GM12801 (cell line): ENCODE results near the gene PITX2.

ENCODE experiments used
- TF ChIP-seq, protein P1 (sequence below): IDR thresholded peaks from one replicate; pipeline ENCODE4 v1.5.1; 2011; ENCODE audit warnings: control low read depth; ENCODE audit not compliant: insufficient read length; ENCODE audit errors: extremely low read depth

Gene PITX2

DNA sequence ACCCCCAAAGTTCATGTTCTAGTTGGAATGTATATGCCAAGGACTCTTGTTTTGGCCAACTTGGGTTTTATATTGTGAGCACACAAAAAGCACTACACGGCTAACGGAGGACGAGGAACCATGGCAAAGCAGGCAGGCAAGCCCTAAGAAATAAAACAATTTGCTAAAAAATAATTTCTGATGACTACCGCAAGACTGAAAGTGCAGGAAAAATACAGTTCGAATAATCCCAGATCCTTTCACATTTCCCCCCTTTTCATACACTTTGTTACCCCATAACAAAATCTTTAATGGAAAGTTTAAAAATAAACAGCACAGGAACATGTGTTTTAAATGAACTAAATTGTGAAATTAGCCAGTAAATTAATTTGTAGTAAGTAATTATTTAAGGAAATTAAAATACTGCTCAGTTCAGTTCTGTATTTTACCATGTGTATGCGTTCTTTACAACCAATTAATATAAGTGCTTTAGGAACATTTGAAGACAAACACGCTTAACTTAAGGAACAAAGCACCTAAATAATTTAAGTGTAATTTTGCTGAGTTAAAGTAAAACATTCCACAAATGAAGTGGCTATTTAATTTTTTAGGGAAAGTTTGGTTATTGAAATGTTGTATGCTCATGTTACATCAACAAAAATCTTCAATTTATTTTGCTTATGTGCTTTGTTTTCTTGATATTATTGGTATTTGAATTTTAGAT is 12.4 kb upstream of the PITX2 start:
- TF ChIP-seq, protein P1, sequence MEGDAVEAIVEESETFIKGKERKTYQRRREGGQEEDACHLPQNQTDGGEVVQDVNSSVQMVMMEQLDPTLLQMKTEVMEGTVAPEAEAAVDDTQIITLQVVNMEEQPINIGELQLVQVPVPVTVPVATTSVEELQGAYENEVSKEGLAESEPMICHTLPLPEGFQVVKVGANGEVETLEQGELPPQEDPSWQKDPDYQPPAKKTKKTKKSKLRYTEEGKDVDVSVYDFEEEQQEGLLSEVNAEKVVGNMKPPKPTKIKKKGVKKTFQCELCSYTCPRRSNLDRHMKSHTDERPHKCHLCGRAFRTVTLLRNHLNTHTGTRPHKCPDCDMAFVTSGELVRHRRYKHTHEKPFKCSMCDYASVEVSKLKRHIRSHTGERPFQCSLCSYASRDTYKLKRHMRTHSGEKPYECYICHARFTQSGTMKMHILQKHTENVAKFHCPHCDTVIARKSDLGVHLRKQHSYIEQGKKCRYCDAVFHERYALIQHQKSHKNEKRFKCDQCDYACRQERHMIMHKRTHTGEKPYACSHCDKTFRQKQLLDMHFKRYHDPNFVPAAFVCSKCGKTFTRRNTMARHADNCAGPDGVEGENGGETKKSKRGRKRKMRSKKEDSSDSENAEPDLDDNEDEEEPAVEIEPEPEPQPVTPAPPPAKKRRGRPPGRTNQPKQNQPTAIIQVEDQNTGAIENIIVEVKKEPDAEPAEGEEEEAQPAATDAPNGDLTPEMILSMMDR = no peak

DNA sequence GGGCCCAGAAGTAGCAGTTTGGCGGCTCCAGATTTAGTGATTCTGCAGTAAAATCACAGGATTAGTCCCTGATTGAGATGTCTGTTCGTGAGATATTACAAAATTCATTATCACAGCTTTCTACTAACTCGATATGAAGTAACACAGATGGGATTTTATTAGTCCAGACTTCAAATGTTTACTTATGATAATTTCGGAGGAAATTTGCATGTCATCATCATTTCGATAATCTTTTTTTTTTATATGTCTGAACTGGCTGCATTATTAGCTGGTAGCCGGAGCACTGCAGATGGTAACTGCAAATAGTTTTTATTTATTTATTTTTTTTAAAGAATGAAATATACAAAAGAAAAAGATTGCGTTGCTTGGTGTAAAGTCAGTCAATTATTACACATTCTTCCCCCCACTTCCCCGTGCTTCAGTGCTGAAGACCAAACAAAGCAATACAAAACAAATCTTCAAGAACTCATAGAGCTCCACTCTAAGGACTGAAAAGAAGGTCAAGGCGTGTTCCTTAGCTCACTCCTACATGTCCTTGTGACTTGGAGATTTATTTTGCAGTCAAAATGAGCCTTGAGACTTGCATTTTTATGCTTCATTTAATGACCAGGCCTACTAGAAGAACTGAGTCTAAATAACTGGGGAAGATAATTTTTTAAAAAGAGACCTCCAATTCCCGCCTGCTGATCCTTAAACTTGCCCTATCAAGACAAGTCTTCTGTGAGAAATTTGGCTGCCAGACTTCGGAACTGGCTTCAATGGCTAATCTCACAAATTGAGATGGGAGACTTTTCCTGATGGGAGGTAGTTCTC is 11.7 kb upstream of the PITX2 start:
- TF ChIP-seq, protein P1 = no peak

DNA sequence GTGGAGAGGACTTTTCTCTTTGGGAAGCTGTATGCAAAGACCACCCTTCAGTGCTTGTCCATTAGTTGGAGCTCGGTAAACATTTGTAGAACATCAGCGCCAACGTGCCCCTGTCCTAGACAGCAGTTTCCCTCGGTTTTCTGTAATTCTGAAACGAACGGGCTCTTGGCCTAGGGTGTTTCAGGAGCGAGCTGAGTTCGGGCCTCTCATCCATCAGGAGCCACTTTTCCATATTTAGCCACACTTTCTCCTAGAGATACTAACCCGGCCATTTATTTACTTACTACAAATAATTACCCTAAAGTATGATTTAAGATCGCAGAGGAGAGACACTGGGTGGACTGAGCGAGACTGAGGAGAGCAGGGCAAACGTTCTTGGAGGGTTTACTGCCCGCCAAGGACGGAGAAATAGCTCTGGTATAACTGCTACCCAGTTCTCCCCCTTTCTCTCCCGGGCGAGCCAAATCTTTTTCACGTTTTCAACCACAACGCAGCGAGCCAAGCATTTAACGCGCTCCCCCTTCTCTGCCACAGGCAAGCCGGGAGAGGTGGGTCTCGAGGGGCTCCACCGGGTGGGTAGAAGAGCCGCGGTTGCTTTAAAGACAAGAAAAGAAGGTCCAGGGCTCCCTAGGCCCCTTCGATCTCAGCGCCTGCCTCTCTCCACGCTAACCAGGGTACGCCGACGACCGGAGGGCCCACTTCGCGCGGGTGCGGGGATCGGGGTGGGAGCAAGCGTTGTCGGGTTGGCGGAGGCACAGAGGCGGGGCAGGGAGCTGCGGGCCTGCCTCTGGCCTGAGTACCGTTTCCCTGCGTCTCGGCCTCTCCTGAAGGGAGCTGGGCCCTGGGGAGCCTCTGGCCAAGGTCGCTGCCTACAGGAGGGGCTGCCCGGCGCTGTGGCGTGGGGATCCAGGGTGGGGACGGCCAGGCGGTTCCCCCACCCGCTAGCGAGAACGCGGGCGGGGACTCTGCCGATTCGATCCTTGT is 10.8 kb upstream of the PITX2 start:
- TF ChIP-seq, protein P1 = no peak

DNA sequence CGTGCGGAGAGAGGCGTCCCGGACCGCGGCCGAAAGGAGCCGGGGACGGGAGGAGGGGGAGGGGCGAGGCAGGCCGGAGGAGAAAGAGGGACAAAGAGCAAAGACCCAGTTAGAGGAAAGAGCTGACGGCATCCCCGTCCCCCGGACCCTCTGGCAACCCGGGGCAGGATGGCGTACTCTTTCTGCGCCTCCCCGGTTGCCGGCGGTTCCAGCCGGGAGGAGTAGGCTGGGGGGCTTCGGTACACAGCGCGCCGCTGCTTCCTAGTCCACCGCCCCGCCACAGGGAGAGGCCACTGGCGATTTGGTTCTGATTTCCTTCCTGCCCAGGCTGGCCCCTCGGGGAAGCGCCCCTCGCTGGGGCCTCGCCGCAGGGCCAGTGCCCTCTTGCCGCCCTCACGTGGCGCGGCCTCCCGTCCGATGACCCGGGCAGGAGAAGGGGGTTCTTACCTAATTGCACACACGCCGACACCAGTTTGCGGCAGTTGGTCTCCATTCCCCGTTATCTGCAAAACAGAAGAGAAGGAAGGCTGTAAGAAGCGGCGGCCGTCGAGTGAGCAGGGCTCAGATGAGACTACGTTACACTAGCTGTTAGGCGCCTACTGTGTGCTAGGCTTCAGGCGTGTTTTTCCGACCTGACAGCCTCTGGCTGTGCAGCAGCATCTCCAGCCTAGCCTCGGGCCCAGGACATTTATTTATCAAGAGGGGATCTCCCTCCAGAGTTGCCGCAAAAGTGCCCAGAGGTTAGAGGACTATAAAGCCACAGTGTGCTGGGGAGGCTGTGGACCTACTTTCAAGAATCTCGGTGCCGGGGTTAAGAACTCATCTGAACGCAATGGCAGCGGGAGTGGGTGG is 9.9 kb upstream of the PITX2 start:
- TF ChIP-seq, protein P1 = no peak

DNA sequence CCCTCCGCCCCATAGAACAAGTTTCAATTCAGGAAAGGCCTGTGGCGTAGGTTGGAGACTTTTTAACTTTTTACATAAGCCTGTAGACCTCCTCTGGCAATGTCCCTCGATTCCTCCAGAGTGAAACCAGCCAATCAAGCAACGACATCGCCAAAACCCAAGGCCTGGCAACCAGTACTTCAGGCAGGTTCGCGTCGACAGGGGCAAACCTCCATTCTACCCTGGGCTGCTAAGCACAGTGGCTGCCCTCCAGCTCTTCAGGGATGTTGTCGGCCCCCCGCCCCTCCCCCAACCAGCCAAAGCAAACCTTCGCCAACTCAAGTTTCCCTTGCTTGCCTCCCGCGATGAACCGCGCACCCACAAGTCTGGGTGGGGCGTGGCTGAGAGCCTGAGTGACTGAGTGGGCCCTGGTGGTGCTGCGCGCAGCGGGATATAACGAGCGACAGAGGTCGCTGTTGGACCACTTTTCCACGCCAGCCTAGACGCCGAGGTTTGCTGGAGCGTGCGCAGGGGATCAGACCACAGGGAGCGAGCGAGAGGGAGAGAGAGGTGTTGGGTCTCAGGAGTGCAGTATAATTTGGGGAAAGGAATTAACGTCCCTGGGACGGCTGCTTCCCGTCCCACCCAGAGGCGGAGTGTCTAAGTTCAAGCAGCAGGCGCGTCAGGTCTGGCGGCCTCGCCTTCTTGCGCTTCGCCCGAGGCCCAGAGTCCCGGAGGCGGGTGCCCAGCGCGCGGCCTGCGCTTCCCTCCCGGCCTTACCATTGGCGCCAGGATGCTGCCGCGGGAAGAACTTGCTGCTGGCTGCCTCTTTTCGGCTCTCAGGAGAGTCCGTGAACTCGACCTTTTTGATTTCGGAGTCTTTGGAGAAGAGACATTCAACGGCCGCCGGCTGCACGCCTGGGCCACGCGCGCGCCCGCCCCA is 9.0 kb upstream of the PITX2 start:
- TF ChIP-seq, protein P1 = no peak
